Measurements from ENCODE around the gene C19orf25.

C19orf25 gene

GRCh38 chr19:1467215-1467489, 11.9 kb downstream of the C19orf25 start:
- no peak for TF ChIP-seq CTCF (IDR thresholded peaks at IDR 0.05; ENCODE audit: insufficient read depth, low read depth, low read length, missing control alignments)
- no peak overlapping the region for H3K4me3 ChIP-seq (ENCODE audit: low read depth, low read length)

GRCh38 chr19:1466461-1467214, 12.4 kb downstream of the C19orf25 start:
- no peak overlapping the region for H3K4me3 ChIP-seq (ENCODE audit: low read depth, low read length)
- DNase-seq (ENCODE audit: low read depth): no peak
- TF ChIP-seq CTCF (IDR thresholded peaks at IDR 0.05; ENCODE audit: insufficient read depth, low read depth, low read length, missing control alignments): no peak

More at GRCh38 chr19:1467215-1467489, 11.9 kb downstream of the C19orf25 start:
- DNase-seq (ENCODE audit: low read depth): no peak

GRCh38 chr19:1466018-1466460, 13.0 kb downstream of the C19orf25 start:
- no peak for DNase-seq (ENCODE audit: low read depth)
- no peak overlapping the region for H3K4me3 ChIP-seq (ENCODE audit: low read depth, low read length)
- no peak for TF ChIP-seq CTCF (IDR thresholded peaks at IDR 0.05; ENCODE audit: insufficient read depth, low read depth, low read length, missing control alignments)

- no peak for DNase-seq (ENCODE audit: low read depth)
- no peak overlapping the region for H3K4me3 ChIP-seq (ENCODE audit: low read depth, low read length)
- TF ChIP-seq CTCF (IDR thresholded peaks at IDR 0.05; ENCODE audit: insufficient read depth, low read depth, low read length, missing control alignments): no peak
Observed at GRCh38 chr19:1465191-1466016, 13.6 kb downstream of the C19orf25 start.

GRCh38 chr19:1461862-1462261, 17.2 kb downstream of the C19orf25 start:
- no peak for DNase-seq (ENCODE audit: low read depth)
- TF ChIP-seq CTCF (IDR thresholded peaks at IDR 0.05; ENCODE audit: insufficient read depth, low read depth, low read length, missing control alignments): no peak
- no peak overlapping the region for H3K4me3 ChIP-seq (ENCODE audit: low read depth, low read length)

GRCh38 chr19:1460033-1460995, 18.7 kb downstream of the C19orf25 start:
- no peak for DNase-seq (ENCODE audit: low read depth)
- no peak for TF ChIP-seq CTCF (IDR thresholded peaks at IDR 0.05; ENCODE audit: insufficient read depth, low read depth, low read length, missing control alignments)
- no peak overlapping the region for H3K4me3 ChIP-seq (ENCODE audit: low read depth, low read length)

Measured in GM12865 (cell line).